Measurements from ENCODE around the gene ONECUT1. TPM values are rescaled to one million over a fixed set of nuclear protein-coding genes. Genes with fewer than 3 reads are reported as not detected.

Gene ONECUT1
- total and polyA plus RNA-seq, 2 donors from 2014 or later = not detected

DNA sequence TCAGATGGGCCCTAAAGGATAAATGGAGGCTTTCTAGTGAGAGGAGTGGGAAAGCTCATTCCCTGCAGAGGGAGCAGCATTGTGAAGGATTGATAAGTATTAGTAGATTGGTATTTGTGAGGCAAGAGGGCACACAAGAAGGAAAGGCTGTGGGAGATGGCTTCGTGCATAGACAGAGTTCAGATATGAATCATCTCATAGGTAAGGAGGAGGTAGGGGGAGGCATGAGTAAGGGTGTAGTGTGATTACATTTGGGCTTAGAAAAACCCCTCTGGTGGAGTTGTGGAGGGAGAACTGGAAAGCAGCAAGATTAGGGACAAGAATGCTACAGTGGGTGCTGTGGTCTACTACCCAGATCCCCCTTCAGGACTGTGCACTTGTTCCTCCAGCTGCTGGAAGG lies 29.6 kb downstream of the ONECUT1 start:
- Histone ChIP-seq H3K9me3 (ENCODE audit: control insufficient read depth in 2 of 3, insufficient read depth in 1 of 3, low read length in 3 of 3) (no peaks in the 10 kb centered on the region), H3K4me3 (ENCODE audit: low read length in 3 of 3) (no peak overlapping the region), H3K36me3 (ENCODE audit: control insufficient read depth in 2 of 3, insufficient read depth in 3 of 3, low read length in 3 of 3) (no peaks in the 10 kb centered on the region), H3K9ac (ENCODE audit: low read length in 3 of 3) (no peak overlapping the region), H3K4me1 (ENCODE audit: control insufficient read depth in 2 of 3, insufficient read depth in 2 of 3, low read depth in 1 of 3, low read length in 3 of 3) (no peaks in the 10 kb centered on the region), H3K27ac (ENCODE audit: low read depth in 2 of 2, low read length in 2 of 2) (no peak overlapping the region), H3K27me3 (ENCODE audit: control insufficient read depth, insufficient read depth, low read length) (no peaks in the 10 kb centered on the region)
- no peak for DNase-seq
- FAIRE-seq = no peak
- TF ChIP-seq CTCF (IDR thresholded peaks at IDR 0.05; ENCODE audit: borderline replicate concordance, extremely low read depth, insufficient read depth) = no peak
- intact Hi-C loops (cut with DNase I) = no loop called here

DNA sequence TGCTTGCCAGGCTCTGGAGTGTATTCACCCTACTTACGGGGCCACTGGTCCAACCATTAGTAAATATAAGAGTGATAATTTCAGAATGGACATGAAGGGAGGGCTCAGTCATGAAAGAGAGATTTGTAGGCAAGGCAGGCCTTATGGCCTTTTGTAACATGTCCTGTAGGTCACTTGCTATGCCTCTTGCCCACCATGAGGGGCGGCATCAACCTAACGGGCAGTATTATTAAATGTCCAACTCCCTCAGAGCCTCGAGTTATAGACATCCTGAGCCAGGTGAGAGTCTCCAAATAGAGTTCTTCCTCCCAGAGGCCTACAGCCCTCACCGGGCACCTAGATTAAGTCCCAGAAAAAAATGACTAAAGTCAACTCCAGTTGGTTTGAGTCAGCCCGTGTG lies 30.2 kb downstream of the ONECUT1 start:
- H3K27ac ChIP-seq (ENCODE audit: low read depth in 2 of 2, low read length in 2 of 2) = no peak overlapping the region
- H3K36me3 ChIP-seq (ENCODE audit: control insufficient read depth in 2 of 3, insufficient read depth in 3 of 3, low read length in 3 of 3) = no peaks in the 10 kb centered on the region
- no peak for TF ChIP-seq CTCF (IDR thresholded peaks at IDR 0.05; ENCODE audit: borderline replicate concordance, extremely low read depth, insufficient read depth)
- DNase-seq (no peak), FAIRE-seq (no peak)
- intact Hi-C loops (cut with DNase I) = no loop called here
- no peaks in the 10 kb centered on the region for H3K9me3 ChIP-seq (ENCODE audit: control insufficient read depth in 2 of 3, insufficient read depth in 1 of 3, low read length in 3 of 3)
- H3K4me3 ChIP-seq (ENCODE audit: low read length in 3 of 3) = no peak overlapping the region
- no peak overlapping the region for H3K9ac ChIP-seq (ENCODE audit: low read length in 3 of 3)
- H3K27me3 ChIP-seq (ENCODE audit: control insufficient read depth, insufficient read depth, low read length) = no peaks in the 10 kb centered on the region
- no peaks in the 10 kb centered on the region for H3K4me1 ChIP-seq (ENCODE audit: control insufficient read depth in 2 of 3, insufficient read depth in 2 of 3, low read depth in 1 of 3, low read length in 3 of 3)

DNA sequence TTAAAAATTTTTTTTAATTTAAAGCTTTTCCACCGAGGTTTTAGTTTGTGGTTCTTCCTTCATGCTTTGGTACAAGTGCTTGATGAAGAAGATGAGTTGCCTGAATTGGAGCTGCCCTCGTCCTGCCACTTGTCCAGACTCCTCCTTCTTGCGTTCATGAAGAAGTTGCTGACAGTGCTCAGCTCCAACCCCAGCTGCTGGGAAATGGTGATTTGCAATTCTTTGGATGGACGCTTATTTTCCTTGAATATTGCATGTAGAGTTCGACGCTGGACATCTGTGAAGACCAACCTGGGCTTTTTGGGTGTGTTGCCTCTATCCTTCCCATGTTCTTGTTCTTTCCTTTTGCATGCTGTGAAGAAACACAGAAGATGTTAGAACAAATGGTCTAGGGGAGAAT lies 32.6 kb downstream of the ONECUT1 start:
- FAIRE-seq = no peak
- intact Hi-C loops (cut with DNase I) = no loop called here
- TF ChIP-seq CTCF (IDR thresholded peaks at IDR 0.05; ENCODE audit: borderline replicate concordance, extremely low read depth, insufficient read depth) = no peak
- Histone ChIP-seq H3K9me3 (ENCODE audit: control insufficient read depth in 2 of 3, insufficient read depth in 1 of 3, low read length in 3 of 3) (no peaks in the 10 kb centered on the region), H3K27ac (ENCODE audit: low read depth in 2 of 2, low read length in 2 of 2) (no peak overlapping the region), H3K36me3 (ENCODE audit: control insufficient read depth in 2 of 3, insufficient read depth in 3 of 3, low read length in 3 of 3) (no peaks in the 10 kb centered on the region), H3K27me3 (ENCODE audit: control insufficient read depth, insufficient read depth, low read length) (no peaks in the 10 kb centered on the region), H3K4me1 (ENCODE audit: control insufficient read depth in 2 of 3, insufficient read depth in 2 of 3, low read depth in 1 of 3, low read length in 3 of 3) (no peaks in the 10 kb centered on the region), H3K9ac (ENCODE audit: low read length in 3 of 3) (no peak overlapping the region), H3K4me3 (ENCODE audit: low read length in 3 of 3) (no peak overlapping the region)
- no peak for DNase-seq

DNA sequence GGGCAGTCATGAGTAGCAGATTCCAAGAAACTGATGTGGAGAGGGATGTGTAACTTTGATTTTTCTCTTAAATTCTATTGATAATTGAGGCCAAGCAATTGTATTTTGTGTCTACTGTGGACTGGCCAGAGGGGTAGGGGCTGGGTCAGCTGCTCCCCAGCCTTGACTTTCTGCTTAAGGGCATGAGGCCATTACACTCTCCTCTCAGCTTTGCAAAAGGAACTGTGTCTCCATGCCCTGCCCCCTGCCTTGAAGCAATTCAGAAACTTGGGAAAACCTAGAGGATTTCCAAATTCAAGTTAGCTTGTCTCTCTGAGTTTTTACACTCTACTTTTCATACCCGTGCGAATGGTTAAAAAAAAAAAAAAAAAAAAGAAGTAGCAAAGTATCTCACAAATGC lies 38.6 kb downstream of the ONECUT1 start:
- intact Hi-C loops (cut with DNase I) = no loop called here
- TF ChIP-seq CTCF (IDR thresholded peaks at IDR 0.05; ENCODE audit: borderline replicate concordance, extremely low read depth, insufficient read depth) = no peak
- Histone ChIP-seq H3K27ac (ENCODE audit: low read depth in 2 of 2, low read length in 2 of 2) (no peak overlapping the region), H3K9me3 (ENCODE audit: control insufficient read depth in 2 of 3, insufficient read depth in 1 of 3, low read length in 3 of 3) (no peaks in the 10 kb centered on the region), H3K27me3 (ENCODE audit: control insufficient read depth, insufficient read depth, low read length) (no peaks in the 10 kb centered on the region), H3K4me3 (ENCODE audit: low read length in 3 of 3) (no peak overlapping the region), H3K4me1 (ENCODE audit: control insufficient read depth in 2 of 3, insufficient read depth in 2 of 3, low read depth in 1 of 3, low read length in 3 of 3) (no peaks in the 10 kb centered on the region), H3K36me3 (ENCODE audit: control insufficient read depth in 2 of 3, insufficient read depth in 3 of 3, low read length in 3 of 3) (no peaks in the 10 kb centered on the region), H3K9ac (ENCODE audit: low read length in 3 of 3) (no peak overlapping the region)
- no peak for DNase-seq
- no peak for FAIRE-seq

Measured in kidney (tissue), 14 donors.